Pancreas (tissue), 10 donors: ENCODE data around the gene KCNMA1. TPM values are rescaled to one million over a fixed set of nuclear protein-coding genes. Genes with fewer than 3 reads are reported as not detected.

Source experiments
- ATAC-seq, 4 donors: fragments of 200-7000 bp; cut with Tn5 transposase; one replicate each; pipeline versions ENCODE4 v1.8.0 to v1.9.1; 2020; ENCODE audit warnings: mild to moderate bottlenecking in 4 of 4, moderate library complexity in 4 of 4
- DNase-seq, 6 donors: peaks; one replicate each; pipeline ENCODE4 v3.0.0-alpha.2; 2020
- FAIRE-seq: peaks from 2 replicates; lab custom pipeline; 2012; peaks lifted over from hg19 to GRCh38; lab: Jason Lieb, UNC
- H3K27ac ChIP-seq, 4 donors: fragments of 200-600 bp; sonication (generic); 1 replicate in 3 of 4; 2 replicates in 1 of 4; pipeline versions ENCODE4 v1.5.0 to v1.8.0; 2020
- H3K27me3 ChIP-seq, 4 donors: fragments of 200-600 bp; one replicate each; pipeline ENCODE4 v1.8.0; 2021
- H3K36me3 ChIP-seq, 3 donors: fragments of 200-600 bp; sonication (generic) in 1 of 3; one replicate each; pipeline versions ENCODE4 v1.5.0 to v1.8.0; 2020 to 2021
- H3K4me1 ChIP-seq, 3 donors: fragments of 200-600 bp; one replicate each; pipeline ENCODE4 v1.8.0; 2021
- H3K4me3 ChIP-seq, 4 donors: fragments of 200-600 bp; sonication (generic) in 2 of 4; one replicate each; pipeline versions ENCODE4 v1.5.0 to v1.8.0; 2020 to 2021
- H3K9me3 ChIP-seq, 4 donors: fragments of 200-600 bp; one replicate each; pipeline ENCODE4 v1.8.0; 2021
- WGBS, 2 donors: extraction: QIAGEN DNeasy Blood & Tissue Kit; methylation state at CpG; one replicate each; pipeline ENCODE4 v1.1.7; 2013; 5-methylcytosine and 5-hydroxymethylcytosine counted together
- intact Hi-C, 3 donors: fragments of 100-400 bp; cut with DNase I; formaldehyde crosslinking; loops; one replicate each; pipeline versions ENCODE4 v1.11.1 to v1.14.2; 2022
- polyA plus RNA-seq, 2 donors: library from polyadenylated mRNA; stranded (reverse); fragments of 200-250 nt; gene quantifications; one replicate each; pipeline ENCODE4 v1.2.3, GENCODE V29; 2013
- total RNA-seq, 6 donors: library from RNA; stranded (reverse); fragmentation: NEBNext Ultra II Directional in 4 of 6; extraction: Animal tissue kit (Norgen Biotek cat#: 25700) in 4 of 6; gene quantifications; one replicate each; pipeline versions ENCODE4 v1.2.1 to v1.2.4, GENCODE V29; 2021 to 2023
- TF ChIP-seq, protein P1 (sequence below), 4 donors: fragments of 200-600 bp; sonication (generic) in 3 of 4; IDR thresholded peaks; one replicate each; pipeline versions ENCODE4 v1.5.0 to v1.8.0; 2021; ENCODE audit warnings: antibody characterized with exemption in 4 of 4
- donor health status: healthy with polysubstance abuse.
- donor health status: DM: no; HTN: no; CAD: no; lungs with moderate emphysema.
- donor health status: DM: no; HTN: no; CAD: no.
- donor health status: control.
- donor health status: control.
- donor health status: Bipolar disorder and iron deficiency.
- donor health status: DM: yes; HTN: yes; CAD: no.
- donor health status: DM: no; HTN: no; CAD: no.
- donor health status: DM: no; HTN: no; CAD: no.
- donor health status: DM: yes; HTN: yes; CAD: no.

The KCNMA1 gene
- total and polyA plus RNA-seq, 8 donors = 3.5 to 19.4 (median 9.3) TPM

DNA sequence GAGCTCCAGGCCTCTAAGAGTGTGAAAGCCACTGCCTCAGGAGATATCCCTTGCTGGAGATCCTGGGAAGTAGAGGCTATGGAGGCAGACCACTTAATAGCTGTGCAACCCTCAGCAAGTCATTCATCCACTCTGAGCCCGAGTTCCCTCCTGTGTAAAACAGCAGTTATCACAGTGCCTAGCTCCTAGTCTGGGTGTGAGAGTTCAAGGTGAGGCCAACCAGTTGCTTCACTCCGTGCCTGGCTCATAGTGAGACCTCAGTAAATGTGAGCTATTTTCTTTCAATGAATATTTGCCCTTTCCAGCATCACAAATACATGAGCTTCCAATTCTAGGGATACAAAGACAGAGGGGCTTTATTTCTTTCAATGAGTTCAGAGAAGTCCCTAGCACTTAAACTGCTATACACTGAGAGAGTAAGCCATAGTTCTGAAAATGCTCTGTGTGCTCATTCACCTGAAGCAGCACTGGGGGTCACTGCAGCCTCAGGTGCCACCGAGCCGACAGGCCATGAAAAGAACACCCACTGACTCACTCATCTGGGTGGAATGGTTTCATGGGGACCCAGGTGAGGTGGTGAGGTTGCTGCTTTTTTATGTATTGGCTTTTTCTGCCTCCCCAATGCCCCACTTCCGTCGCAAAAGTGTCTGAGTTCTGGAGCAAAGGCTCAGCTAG lies 259.8 kb downstream of the KCNMA1 start:
- FAIRE-seq (no peak), ATAC-seq (peak; percentile 82 to 89 (median 87)), DNase-seq (peak in 2 of 6 donors; percentile 37 to 58)
- peak overlapping the region in 2 of 4 donors; percentile 46 to 61 for H3K27ac ChIP-seq
- WGBS, 2 donors = 23 to 28% methylated on average over 6 of the region's 6 CpGs
- TF ChIP-seq, protein P1, sequence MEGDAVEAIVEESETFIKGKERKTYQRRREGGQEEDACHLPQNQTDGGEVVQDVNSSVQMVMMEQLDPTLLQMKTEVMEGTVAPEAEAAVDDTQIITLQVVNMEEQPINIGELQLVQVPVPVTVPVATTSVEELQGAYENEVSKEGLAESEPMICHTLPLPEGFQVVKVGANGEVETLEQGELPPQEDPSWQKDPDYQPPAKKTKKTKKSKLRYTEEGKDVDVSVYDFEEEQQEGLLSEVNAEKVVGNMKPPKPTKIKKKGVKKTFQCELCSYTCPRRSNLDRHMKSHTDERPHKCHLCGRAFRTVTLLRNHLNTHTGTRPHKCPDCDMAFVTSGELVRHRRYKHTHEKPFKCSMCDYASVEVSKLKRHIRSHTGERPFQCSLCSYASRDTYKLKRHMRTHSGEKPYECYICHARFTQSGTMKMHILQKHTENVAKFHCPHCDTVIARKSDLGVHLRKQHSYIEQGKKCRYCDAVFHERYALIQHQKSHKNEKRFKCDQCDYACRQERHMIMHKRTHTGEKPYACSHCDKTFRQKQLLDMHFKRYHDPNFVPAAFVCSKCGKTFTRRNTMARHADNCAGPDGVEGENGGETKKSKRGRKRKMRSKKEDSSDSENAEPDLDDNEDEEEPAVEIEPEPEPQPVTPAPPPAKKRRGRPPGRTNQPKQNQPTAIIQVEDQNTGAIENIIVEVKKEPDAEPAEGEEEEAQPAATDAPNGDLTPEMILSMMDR (IDR thresholded peaks at IDR 0.05) = no peak
- peaks cover 32 to 41% (median 33%) of the 10 kb centered on the region in 3 donors for H3K4me1 ChIP-seq
- intact Hi-C loops = no loop called here
- no peaks in the 10 kb centered on the region for H3K27me3 ChIP-seq
- no peaks in the 10 kb centered on the region for H3K36me3 ChIP-seq
- H3K4me3 ChIP-seq = no peak overlapping the region
- H3K9me3 ChIP-seq = no peaks in the 10 kb centered on the region

DNA sequence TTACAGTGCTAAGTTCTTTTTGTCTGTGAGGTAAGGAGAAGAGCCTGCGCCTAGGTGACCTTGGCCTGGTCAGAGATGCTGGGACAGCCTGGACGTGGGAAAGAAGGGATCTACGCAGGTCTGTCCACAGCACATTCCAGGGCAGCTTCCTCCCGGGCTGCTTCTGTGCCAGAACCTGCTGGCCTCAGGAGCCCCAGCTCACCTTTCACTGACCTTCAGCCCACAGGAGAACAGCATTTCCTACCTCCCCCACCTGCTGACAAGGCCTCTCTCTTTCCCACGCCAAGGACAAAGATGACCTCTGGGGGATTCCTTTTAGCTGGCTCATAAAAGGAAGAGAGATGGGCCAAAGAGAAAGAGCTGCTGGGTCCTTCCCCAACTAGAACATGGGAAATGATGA lies 260.6 kb downstream of the KCNMA1 start:
- FAIRE-seq = no peak
- DNase-seq = peak in 1 of 6 donors; percentile 21
- intact Hi-C loops = no loop called here

DNA sequence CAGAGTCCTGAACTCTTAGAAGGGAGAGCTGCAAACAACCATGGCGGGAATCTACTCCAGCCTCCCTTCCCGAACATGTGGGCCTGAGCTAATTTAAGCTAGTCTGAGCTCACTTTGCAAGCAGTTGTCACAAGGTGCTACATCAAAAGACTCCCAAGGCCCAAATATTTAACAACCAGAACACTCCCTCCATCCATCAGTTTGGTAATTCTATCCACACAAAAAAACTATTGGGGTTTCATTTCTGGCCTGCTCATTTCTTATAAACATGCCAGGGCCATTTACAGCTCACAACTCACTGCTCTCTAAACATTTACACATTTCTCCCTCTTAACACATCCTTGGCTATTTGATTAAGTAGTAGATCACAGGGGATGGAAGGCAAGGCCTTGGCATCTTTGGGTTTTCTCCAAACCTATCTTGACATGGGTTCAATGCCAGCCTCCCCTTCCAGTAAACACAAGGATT lies 263.4 kb downstream of the KCNMA1 start:
- Histone ChIP-seq H3K27ac (no peak overlapping the region), H3K27me3 (no peaks in the 10 kb centered on the region), H3K4me3 (no peak overlapping the region), H3K4me1 (peaks cover 38 to 46% (median 38%) of the 10 kb centered on the region in 3 donors), H3K36me3 (no peaks in the 10 kb centered on the region), H3K9me3 (no peaks in the 10 kb centered on the region)
- WGBS, 2 donors = 75 to 85% methylated on average over 2 of the region's 2 CpGs
- no peak for ATAC-seq
- FAIRE-seq = peak; percentile 26
- TF ChIP-seq, protein P1 (IDR thresholded peaks at IDR 0.05) = no peak
- DNase-seq = no peak
- intact Hi-C loops = no loop called here

More for the DNA sequence above, 260.6 kb downstream of the KCNMA1 start:
- H3K9me3 ChIP-seq = no peaks in the 10 kb centered on the region
- ATAC-seq = peak; percentile 9 to 48 (median 40)
- H3K4me3 ChIP-seq = no peak overlapping the region
- 20% methylated on average over 5 of the region's 5 CpGs for WGBS, 2 donors
- no peaks in the 10 kb centered on the region for H3K27me3 ChIP-seq
- H3K36me3 ChIP-seq = no peaks in the 10 kb centered on the region
- H3K27ac ChIP-seq = peak overlapping the region in 1 of 4 donors; percentile 61
- TF ChIP-seq, protein P1 (IDR thresholded peaks at IDR 0.05) = no peak
- H3K4me1 ChIP-seq = peaks cover 40 to 43% (median 41%) of the 10 kb centered on the region in 3 donors

DNA sequence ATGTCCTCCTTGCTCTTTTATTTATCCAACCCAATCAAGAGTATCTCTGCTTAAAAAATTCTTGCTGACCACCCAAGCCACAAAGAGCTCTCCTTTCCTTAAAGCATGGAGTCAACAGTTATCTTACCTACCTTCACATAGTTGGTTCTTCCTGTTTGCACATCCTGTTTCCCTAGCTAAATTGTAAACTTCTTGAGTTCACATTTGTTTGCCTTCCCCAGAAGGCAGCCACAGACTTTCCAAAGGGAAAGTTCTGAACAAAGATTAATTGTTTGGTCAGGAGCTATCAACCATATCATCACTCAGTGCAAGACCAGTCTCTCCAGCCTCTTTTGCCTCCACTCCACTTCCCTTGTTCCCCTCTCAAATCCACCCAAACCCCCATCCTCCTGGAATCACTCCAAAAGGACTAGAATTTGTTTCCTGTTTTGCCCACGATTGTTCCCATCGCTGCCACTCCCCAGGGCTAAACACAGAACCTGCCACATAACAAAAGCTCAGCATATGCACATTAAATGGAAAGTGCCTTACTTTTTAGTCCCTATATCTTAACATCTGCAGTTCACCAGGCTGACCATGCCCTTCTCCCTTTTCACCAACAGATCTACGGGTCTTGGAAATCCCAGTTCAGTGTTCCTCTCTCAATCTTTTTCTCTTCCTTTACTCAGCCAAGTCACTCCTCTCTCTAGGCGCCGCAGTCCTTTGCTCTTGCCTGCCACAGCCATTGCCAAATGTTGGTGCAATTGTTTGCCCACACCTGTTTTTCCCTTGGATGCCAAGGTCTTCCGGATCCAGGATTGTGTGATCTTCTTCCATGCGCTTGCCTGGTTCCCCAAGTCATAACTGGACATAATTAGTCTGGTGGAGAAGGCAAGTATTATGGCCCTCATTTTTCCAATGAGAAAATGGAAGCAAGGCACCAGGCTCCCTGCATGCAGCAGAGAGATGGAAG lies 265.5 kb downstream of the KCNMA1 start:
- Histone ChIP-seq H3K4me1 (peaks cover 17 to 27% (median 17%) of the 10 kb centered on the region in 3 donors), H3K4me3 (no peak overlapping the region), H3K27me3 (no peaks in the 10 kb centered on the region), H3K27ac (peak overlapping the region in 2 of 4 donors; percentile 34 to 60), H3K36me3 (no peaks in the 10 kb centered on the region), H3K9me3 (no peaks in the 10 kb centered on the region)
- DNase-seq (peak in 2 of 6 donors; percentile 34 to 46), ATAC-seq (peak; percentile 62 to 77 (median 66)), FAIRE-seq (no peak)
- WGBS, 2 donors = 25 to 26% methylated on average over 7 of the region's 7 CpGs
- TF ChIP-seq, protein P1 (IDR thresholded peaks at IDR 0.05) = no peak
- intact Hi-C loops = no loop called here
